NOMO-1 treated with dmso at 0.1 percent for 144 hours (cell line): ENCODE results near the gene TIMP4.
A peak's percentile ranks its signal among the peaks of the same experiment; 100 is the strongest.

Experiments used
- DNase-seq: peaks from one replicate; lab custom pipeline; 2025; ENCODE audit not compliant: unreplicated experiment; lab: John Stamatoyannopoulos, UW

Gene TIMP4

DNA sequence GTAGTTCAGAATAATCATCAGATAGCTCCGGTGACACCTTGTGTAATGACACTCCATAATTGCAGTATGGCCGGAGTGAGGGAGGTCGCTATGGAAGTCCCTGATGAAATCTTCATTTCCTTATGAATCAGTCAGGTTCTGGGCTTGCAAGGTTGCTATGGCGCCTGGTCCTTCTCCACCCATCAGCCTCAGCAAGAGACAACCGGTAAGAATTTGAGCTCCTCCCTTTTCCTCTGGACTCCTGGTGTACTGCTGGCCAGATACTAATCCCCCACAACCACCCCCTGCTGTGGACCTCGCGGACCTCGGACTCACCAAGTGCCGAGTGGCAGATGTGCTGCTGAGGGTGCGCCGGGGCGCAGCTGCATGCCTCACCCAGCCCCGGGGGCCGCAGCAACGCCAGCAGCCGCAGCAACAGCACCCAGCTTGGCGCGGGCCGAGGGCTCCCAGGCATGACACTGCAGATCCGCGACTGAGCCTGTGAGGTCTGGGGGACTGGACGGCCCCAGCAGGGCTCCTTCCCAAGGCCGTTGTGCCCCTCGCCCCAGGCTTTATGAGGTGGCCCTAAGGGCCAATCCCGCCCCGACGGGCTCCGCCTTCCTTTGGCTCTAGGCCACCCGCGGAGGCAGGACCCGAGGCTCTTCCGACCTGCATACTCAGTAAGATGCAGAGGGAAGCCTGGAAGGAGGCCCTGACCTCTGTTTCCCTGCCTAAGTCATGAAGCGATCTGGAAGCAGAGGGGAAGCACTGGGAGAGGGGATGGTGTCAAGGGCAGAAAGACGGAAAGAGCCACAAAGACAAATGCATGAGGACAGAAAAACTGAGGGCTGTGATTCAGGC, at the start of gene TIMP4:
Gene TIMP4, minus strand, starts transcription at position 526 of the 840 bp plus-strand sequence. Its CDS starts 72 bp downstream, at position 454.
- no peak for DNase-seq

DNA sequence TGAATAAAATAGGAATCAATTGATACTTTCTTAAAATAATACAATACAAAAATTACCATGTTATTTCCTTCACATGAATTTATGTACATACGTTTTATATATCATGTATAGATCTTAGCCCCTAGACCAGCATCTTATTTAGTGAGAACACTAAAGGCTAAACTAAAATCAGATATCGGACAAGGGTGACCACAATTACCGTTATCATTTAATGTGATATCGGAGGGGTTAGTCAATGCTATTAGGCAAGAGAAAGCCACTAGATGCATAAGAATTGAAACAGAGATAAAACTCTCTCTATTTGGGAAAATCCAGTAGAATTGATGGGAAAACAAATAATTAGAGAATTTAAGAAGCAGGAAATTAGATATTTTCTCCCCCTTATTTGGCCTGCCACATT, 46.5 kb upstream of the TIMP4 start:
- DNase-seq, result no peak

DNA sequence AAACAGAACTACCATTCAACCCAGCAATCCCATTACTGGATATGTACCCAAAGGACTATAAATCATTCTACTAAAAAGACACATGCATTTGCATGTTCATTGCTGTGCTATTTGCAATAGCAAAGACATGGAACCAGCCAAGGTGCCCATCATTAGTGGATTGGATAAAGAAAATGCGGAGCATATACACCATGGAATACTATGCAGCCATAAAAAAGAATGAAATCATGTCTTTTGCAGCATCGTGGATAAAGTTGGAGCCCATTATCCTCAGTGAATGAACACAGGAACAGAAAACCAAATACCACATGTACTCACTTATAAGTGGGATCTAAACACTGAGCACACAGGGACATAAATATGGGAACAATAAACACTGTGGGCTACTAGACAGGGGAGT, 43.1 kb upstream of the TIMP4 start:
- DNase-seq, result no peak

DNA sequence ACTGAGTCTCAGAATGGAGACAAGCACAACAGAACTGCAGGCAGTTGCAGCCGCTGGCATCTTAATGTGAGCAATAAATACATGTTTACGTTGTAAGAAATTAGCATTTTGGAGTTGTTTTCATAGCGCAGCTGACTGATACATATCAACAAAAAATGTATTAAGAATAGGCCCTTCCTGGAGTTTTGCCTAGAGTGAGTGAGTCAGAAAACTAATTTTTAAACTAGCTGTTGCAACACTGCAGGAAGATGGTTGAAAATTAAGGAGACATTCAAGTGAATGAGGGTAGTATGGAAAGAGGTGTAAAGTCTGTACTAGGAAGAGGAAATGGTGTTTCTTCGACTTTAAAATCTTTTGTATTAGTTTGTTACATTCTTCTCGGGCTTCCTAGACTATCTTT, 39.6 kb upstream of the TIMP4 start:
- DNase-seq, result peak; percentile 16

GRCh38 chr3:12197475-12197874, 38.8 kb upstream of the TIMP4 start:
- no peak for DNase-seq

- DNase-seq, result no peak
These were observed 38.0 kb upstream of the TIMP4 start for GRCh38 chr3:12196684-12197083.

DNA sequence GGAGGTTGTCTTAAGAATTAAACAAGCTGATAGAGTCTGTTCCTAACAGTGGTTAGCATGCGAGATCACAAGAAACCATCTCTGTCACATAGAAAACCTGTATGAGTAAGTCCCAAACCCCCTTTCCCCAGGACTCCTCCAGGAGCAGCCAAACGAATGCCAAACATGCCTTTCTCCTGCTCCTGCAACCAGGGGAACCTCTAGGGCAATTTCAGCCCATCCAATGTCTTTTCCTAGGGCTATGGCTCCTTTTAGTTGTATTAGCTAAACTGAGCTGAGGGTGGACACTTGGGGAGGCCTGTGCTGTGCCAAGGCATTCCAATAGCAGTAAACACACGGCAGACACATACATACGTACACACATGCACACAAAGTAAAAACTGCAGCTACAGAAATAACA, 36.5 kb upstream of the TIMP4 start:
- no peak for DNase-seq

DNA sequence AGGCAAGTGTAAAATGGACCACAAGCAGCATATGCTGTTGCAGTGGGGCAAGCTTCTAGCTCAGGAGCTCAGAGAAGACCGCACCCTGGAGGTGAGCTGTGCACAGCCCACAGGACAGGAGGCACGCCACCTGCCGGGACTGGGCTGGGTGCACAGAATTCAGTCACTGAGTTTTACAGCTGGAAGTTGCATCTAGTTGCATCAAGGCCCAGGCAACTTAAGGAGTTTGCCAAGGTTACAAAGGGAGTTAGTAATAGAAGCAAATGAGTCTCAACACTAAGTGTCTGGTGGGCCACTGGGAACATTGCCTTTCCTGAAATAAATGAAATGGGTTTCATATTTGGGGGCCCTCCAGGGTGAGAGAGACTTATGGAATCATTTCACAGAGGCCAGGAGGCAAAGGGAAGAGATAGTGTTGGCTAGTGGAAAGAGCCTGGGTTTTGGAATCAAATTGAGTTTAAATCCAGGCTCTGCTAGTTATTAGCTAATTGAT, 36.0 kb upstream of the TIMP4 start:
- DNase-seq, result peak; percentile 17

DNA sequence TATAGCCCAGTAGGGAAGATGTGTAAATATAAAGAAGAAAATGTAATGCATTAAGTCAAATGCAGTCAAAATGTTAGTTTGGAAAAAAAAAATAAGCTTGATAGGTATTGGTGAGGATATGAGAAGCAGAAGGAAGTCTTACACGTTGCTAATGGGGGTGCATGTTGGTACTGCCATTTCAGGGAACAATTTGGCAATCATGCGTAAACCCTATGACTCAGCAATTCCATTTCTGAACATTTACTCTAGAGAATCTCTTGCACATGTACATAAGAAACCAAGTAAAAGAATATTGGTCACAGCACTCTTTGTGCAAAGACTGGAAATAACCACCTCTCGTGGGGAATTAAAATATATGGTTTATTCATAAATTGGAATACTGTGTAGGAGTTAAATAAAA, 35.5 kb upstream of the TIMP4 start:
- DNase-seq, result peak; percentile 62

GRCh38 chr3:12193485-12194165, 34.9 kb upstream of the TIMP4 start:
- peak; percentile 40 for DNase-seq

DNA sequence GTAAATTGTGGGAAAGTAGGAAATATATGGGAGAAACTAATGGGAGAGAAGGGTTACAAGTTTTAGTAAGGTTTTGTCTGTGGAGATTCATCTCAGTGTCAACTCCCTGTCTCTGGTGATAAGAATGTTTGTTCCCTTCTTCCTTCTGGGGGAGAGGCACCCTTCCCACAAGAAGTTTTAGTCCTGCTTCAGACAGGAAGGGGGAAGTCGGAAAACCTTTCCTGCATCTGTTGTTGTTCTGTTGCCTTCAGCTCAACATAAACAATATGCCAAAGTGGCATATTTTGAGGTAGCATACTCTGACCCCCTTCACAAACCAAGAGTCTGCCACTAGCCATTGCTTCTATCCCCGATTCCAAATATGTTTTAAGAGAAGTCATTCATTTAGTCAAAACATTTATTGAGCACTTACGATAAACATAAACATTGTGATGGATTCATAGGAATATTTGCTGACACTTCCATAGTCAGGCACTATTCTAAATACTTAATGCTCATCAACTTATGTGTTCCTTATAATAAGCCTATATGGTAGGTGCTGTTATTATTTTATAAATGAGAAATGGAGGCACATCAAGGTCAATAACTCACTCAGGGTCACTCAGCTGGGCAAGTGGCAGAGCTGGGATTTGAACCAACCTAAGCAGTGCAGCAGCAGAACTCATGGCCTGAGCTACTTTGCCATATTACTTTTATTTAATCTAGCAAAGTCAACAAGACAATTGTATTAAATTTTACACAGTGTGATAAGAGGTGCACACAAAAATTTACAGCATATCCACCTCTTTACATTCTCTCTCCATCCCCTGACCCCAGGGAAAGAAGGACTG, 34.2 kb upstream of the TIMP4 start:
- no peak for DNase-seq

GRCh38 chr3:12192173-12192572, 33.5 kb upstream of the TIMP4 start:
- no peak for DNase-seq

DNA sequence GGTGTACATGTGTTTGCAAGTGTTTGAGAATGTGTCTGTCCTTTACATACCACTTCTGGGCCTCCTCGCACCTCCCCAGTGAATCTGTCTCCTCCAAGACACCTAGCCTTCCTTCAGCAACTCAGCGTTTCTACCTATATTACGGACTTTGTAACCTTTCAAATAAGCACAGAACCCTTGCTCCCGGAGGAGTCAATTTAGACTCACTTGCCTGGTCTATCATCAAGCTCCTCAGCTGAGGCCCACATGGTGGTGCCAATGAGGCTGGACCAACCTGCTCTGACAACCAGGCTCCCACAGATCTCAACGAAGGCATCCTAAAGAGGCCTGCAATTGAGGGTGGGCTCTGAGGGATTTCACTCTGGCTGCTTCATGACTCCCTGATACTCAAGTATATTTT, 32.8 kb upstream of the TIMP4 start:
- no peak for DNase-seq

DNA sequence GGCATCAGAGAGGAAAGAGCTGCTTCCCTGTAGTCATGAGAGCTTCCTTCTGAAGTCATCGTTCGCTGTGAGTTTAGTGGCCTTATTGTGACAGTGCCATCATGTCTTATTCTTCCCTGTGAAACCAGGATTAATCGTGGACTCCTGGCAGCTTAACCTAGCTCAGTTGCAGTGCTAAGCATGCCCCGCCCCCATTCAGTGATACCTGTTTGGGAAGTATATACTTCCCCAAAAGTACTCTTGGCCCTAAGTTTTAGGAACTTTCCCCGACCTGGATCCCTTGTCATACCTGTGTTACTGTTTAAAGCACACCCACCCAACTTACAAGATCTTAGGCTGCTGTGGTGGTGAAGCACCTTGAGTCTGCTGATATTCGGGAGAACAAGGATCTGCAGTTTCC, 32.1 kb upstream of the TIMP4 start:
- DNase-seq, result peak; percentile 31

DNA sequence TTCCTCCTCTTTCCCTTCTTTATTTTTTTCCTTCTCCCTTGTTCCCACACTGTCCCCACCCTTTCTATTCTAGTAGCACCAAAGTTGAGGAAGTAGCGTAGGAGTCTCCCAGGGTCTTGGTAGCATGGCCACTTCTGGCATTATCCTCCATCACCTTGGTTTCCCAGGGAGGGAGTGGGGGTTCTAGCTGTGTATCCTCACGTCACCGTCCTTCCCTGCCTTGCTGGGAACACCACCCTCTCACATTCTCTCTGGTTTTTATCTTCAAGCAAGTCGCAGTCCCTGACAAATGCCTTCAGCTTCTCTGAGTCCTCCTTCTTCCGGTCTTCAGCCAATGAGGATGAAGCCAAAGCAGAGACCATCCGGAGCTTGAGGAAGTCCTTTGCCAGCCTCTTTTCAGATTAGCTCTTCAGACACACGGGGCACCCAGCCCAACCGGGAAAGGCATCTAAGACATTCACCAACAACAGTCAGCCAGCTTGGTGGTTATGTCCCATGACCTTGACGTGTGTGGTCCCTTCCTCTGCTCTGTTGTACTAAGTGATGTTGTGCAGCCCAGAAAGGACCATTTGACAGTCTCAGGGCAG, 31.6 kb upstream of the TIMP4 start:
- DNase-seq, result no peak

GRCh38 chr3:12188681-12189287, 30.1 kb upstream of the TIMP4 start:
- no peak for DNase-seq

DNA sequence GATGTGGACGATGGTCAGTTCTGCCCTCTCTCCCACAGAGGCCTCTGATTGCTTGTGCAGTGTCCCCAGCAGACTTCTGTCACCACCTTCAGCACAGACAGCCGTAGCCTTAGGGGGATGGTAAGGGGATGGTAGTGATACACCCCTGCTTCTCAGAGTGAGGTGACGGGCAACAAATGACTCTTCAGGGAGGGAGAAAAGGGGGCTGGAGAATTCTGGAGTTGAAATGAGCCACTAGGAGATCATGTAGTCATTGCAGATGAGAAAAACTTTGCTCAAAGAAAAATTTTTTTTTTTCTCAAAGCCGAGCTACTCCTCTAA, 29.6 kb upstream of the TIMP4 start:
- DNase-seq, result no peak

- peak; percentile 89 for DNase-seq
These were observed 29.0 kb upstream of the TIMP4 start for GRCh38 chr3:12187448-12188327.

GRCh38 chr3:12186515-12187286, 28.0 kb upstream of the TIMP4 start:
- no peak for DNase-seq
